Keratinocyte (primary cell): Measurements from ENCODE around the gene PNLDC1.

Source experiments
- EZH2 ChIP-seq: IDR thresholded peaks from one replicate; pipeline ENCODE4 v1.6.1; 2012; ENCODE audit warnings: inconsistent platforms, mild to moderate bottlenecking, low read length, moderate library complexity
- TF ChIP-seq, protein P1 (sequence below), 3 experiments: IDR thresholded peaks in 1 of 3; conservative IDR thresholded peaks in 1 of 3; optimal IDR thresholded peaks in 1 of 3; 2 replicates in 2 of 3; 3 replicates in 1 of 3; pipeline versions ENCODE3 to v1.5.1; 2011; ENCODE audit warnings: low read length in 3 of 3, mild to moderate bottlenecking in 3 of 3, moderate library complexity in 2 of 3, control low read depth in 1 of 3, inconsistent platforms in 1 of 3; ENCODE audit not compliant: insufficient read depth in 2 of 3; ENCODE audit errors: extremely low read depth in 1 of 3

DNA sequence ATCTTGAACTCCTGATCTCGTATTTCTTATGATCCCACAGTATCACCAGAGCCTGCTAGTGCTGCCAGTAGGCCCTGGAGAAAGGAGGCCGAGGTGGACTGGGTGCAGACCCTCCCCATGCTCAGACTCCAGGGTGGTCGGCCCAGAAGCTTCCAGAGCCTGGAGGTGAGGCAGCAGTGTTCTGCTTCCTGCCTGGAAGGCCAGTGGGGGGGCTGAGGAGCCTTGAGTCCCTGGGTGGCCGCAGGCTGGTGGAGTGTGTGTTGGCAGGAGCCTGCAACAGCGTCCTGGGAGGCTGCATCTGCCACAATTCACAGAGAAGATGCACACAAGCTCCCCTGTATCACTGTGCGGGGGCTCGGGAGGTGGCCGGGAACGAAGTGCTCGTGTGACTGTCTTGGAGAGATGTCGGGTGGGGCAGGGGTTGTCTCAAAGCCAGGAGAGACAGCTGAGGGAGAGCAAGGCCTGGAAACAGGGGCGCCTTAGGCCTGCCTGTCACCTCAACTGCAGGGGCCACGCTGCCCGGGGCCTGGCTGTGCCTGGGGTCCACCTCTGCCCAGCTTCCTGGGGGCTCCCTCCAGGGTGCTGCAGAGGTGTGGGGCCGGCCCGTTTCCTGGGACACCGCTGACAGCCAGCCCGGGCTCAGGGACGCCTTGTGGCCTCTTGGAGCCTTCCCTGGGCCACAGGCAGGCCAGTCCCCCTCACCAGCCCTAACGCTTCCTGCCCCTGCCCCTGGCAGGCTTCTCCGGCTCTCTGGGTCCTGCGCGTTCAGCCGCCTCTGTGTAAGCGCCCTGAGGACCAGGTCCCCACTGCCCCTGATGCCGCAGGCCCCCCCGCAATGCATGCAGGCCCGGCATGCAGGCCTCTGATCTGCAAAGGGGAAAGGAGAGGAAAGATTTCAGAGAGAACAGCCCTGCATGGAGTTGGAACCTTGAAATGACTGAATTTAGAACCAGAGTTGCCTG lies 66.5 kb downstream of the PNLDC1 start:
- TF ChIP-seq, protein P1, sequence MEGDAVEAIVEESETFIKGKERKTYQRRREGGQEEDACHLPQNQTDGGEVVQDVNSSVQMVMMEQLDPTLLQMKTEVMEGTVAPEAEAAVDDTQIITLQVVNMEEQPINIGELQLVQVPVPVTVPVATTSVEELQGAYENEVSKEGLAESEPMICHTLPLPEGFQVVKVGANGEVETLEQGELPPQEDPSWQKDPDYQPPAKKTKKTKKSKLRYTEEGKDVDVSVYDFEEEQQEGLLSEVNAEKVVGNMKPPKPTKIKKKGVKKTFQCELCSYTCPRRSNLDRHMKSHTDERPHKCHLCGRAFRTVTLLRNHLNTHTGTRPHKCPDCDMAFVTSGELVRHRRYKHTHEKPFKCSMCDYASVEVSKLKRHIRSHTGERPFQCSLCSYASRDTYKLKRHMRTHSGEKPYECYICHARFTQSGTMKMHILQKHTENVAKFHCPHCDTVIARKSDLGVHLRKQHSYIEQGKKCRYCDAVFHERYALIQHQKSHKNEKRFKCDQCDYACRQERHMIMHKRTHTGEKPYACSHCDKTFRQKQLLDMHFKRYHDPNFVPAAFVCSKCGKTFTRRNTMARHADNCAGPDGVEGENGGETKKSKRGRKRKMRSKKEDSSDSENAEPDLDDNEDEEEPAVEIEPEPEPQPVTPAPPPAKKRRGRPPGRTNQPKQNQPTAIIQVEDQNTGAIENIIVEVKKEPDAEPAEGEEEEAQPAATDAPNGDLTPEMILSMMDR (optimal IDR thresholded peaks at IDR 0.05 in 1 of 3, IDR thresholded peaks at IDR 0.05 in 1 of 3, conservative IDR thresholded peaks at IDR 0.05 in 1 of 3; ENCODE audit: extremely low read depth in 1 of 3, insufficient read depth in 2 of 3, low read length in 3 of 3), result no peak
- no peak for TF ChIP-seq EZH2
